ENCODE data around the gene ANKRD6. TPM values are rescaled to one million over a fixed set of nuclear protein-coding genes. Genes with fewer than 3 reads are reported as not detected.

The ANKRD6 gene
- polyA plus RNA-seq, 1 experiment, result 1.1 TPM

DNA sequence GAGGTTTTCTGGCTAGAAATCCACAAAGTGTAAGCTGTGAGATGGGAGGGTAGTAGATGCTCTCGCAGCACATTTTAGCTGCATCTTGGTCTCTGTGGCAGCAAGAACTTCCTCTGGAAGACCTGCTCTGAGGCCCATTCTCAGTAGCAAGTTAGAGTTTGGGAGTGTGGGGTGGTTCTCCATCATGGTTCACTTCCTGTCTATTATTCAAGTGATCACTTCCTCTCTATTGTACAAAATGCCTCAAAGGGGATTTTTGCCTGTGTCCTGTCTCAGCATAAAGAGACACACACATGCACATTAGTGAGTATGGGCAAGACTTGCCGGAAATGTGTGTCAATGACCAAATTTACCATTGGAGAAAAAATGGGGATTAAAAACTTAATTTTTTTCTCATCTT is 163.1 kb downstream of the ANKRD6 start:
- H3K4me3 ChIP-seq (ENCODE audit: low read depth, low read length), result no peak overlapping the region
- H3K27me3 ChIP-seq (ENCODE audit: control insufficient read depth, insufficient read depth, low read length), result no peaks in the 10 kb centered on the region
- TF ChIP-seq, protein P1, sequence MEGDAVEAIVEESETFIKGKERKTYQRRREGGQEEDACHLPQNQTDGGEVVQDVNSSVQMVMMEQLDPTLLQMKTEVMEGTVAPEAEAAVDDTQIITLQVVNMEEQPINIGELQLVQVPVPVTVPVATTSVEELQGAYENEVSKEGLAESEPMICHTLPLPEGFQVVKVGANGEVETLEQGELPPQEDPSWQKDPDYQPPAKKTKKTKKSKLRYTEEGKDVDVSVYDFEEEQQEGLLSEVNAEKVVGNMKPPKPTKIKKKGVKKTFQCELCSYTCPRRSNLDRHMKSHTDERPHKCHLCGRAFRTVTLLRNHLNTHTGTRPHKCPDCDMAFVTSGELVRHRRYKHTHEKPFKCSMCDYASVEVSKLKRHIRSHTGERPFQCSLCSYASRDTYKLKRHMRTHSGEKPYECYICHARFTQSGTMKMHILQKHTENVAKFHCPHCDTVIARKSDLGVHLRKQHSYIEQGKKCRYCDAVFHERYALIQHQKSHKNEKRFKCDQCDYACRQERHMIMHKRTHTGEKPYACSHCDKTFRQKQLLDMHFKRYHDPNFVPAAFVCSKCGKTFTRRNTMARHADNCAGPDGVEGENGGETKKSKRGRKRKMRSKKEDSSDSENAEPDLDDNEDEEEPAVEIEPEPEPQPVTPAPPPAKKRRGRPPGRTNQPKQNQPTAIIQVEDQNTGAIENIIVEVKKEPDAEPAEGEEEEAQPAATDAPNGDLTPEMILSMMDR (IDR thresholded peaks at IDR 0.05; ENCODE audit: insufficient read depth, low read depth, low read length), result no peak
- CTCF ChIA-PET, result interaction anchor here (1.3 kb wide), 1 partner anchor 164 kb away, joined by 3 read pairs; no protein-coding TSS in a partner anchor
- POLR2A ChIA-PET, result no interaction called here
- no peaks in the 10 kb centered on the region for H3K36me3 ChIP-seq (ENCODE audit: control insufficient read depth, insufficient read depth, low read length)
- no peak for DNase-seq (ENCODE audit: low read depth)

DNA sequence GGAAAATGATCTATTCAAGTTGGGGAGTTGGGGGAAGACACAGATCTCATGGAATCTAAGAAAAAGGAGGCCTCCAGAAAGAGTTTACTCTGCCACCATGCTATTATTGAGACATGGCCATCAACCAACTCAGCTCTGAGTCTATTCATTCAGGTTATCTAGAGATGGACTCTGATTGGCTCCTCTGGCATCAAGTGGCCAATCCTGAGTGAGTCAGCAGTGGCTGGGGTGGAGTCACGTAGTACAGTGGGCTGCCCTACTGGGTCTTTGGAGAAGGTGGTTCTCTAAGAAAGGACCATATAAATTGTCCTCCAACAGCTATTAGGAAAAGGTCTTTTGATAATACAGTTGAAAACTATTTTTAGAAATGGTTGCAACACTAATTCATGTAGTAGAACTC is 163.5 kb downstream of the ANKRD6 start:
- POLR2A ChIA-PET, result no interaction called here
- TF ChIP-seq, protein P1 (IDR thresholded peaks at IDR 0.05; ENCODE audit: insufficient read depth, low read depth, low read length), result no peak
- CTCF ChIA-PET, result interaction anchor here (1.3 kb wide), 1 partner anchor 164 kb away, joined by 3 read pairs; no protein-coding TSS in a partner anchor

DNA sequence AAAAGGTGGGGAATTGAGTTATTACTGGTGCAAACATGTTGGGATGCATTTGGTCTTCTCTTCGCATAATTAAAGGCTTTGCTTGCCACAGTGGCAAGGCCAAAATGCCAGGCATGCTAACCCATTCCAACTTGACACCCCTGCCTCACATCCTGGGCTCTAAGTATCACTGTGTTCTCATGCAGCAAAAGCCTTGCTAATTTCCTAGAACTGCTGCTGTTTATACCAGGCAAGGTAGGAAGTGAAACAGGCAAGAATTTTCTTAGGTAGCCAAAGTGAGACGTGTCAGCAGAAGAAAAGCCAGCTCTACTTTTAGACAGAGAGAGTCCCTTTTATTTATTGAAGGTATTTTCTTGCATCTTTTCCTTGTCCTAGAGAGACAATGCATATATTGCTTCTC is 164.4 kb downstream of the ANKRD6 start:
- TF ChIP-seq, protein P1 (IDR thresholded peaks at IDR 0.05; ENCODE audit: insufficient read depth, low read depth, low read length), result no peak
- DNase-seq (ENCODE audit: low read depth), result no peak
- POLR2A ChIA-PET, result no interaction called here
- CTCF ChIA-PET, result interaction anchor here (1.3 kb wide), 1 partner anchor 165 kb away, joined by 3 read pairs; no protein-coding TSS in a partner anchor
- H3K36me3 ChIP-seq (ENCODE audit: control insufficient read depth, insufficient read depth, low read length), result no peaks in the 10 kb centered on the region
- H3K4me3 ChIP-seq (ENCODE audit: low read depth, low read length), result no peak overlapping the region
- no peaks in the 10 kb centered on the region for H3K27me3 ChIP-seq (ENCODE audit: control insufficient read depth, insufficient read depth, low read length)

More for the DNA sequence above, 163.5 kb downstream of the ANKRD6 start:
- DNase-seq (ENCODE audit: low read depth), result no peak
- H3K4me3 ChIP-seq (ENCODE audit: low read depth, low read length), result no peak overlapping the region
- no peaks in the 10 kb centered on the region for H3K36me3 ChIP-seq (ENCODE audit: control insufficient read depth, insufficient read depth, low read length)
- H3K27me3 ChIP-seq (ENCODE audit: control insufficient read depth, insufficient read depth, low read length), result no peaks in the 10 kb centered on the region

DNA sequence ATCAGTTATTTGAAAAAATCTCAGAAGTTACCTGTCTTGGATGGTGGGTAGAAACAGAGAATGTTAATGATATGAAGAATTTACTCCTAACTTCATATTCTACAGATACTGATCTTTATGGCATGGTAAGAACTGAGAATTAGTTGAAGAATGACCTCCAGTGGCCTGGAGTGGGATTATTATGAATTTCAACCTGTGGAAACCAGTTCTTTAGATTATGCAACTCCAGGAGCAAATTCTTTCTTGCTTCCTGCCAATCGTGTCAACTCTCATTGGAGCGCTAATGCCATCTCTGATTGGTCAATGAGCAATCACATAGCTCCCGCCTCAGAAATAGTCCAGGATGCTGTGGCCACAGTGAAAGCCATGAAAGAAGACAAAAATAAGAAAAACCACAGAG is 165.0 kb downstream of the ANKRD6 start:
- DNase-seq (ENCODE audit: low read depth), result no peak
- CTCF ChIA-PET, result interaction anchor here (1.2 kb wide), 1 partner anchor 13 kb away, joined by 3 read pairs; no protein-coding TSS in a partner anchor

DNA sequence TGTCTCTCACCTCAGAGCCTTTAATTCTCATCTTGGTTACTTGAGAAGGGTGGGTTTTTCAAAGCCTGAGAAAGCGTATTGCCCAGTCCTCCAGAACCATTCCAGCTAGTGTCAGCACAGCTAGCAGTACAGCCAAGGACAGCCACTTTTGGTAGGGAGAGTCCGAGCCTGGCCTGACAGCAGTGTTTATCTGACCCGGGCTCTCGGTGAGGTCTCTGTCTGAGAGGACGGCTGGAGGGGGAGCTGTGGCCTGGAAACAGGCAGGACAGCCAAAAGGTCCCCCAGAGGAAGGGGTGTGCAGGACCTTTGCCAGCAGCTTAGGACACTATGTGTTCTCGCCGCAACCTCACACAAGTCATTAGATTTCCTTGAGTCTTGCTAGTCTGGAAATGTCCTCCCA is 166.8 kb downstream of the ANKRD6 start:
- H3K4me3 ChIP-seq (ENCODE audit: low read depth, low read length), result no peak overlapping the region
- no peak for DNase-seq (ENCODE audit: low read depth)
- H3K27me3 ChIP-seq (ENCODE audit: control insufficient read depth, insufficient read depth, low read length), result no peaks in the 10 kb centered on the region
- TF ChIP-seq, protein P1 (IDR thresholded peaks at IDR 0.05; ENCODE audit: insufficient read depth, low read depth, low read length), result no peak
- H3K36me3 ChIP-seq (ENCODE audit: control insufficient read depth, insufficient read depth, low read length), result no peaks in the 10 kb centered on the region
- ChIA-PET CTCF (interaction anchor here (1.4 kb wide), 1 partner anchor 10 kb away, joined by 4 read pairs; no protein-coding TSS in a partner anchor), POLR2A (no interaction called here)

More for the DNA sequence above, 165.0 kb downstream of the ANKRD6 start:
- no peaks in the 10 kb centered on the region for H3K36me3 ChIP-seq (ENCODE audit: control insufficient read depth, insufficient read depth, low read length)
- TF ChIP-seq, protein P1 (IDR thresholded peaks at IDR 0.05; ENCODE audit: insufficient read depth, low read depth, low read length), result no peak
- H3K4me3 ChIP-seq (ENCODE audit: low read depth, low read length), result no peak overlapping the region
- no peaks in the 10 kb centered on the region for H3K27me3 ChIP-seq (ENCODE audit: control insufficient read depth, insufficient read depth, low read length)
- POLR2A ChIA-PET, result no interaction called here

All from BJ (cell line).